Measurements from ENCODE around the gene OPRM1. TPM values are rescaled to one million over a fixed set of nuclear protein-coding genes. Genes with fewer than 3 reads are reported as not detected.

OPRM1 gene
- total RNA-seq, 1 donor from 2014 or later: not detected

DNA sequence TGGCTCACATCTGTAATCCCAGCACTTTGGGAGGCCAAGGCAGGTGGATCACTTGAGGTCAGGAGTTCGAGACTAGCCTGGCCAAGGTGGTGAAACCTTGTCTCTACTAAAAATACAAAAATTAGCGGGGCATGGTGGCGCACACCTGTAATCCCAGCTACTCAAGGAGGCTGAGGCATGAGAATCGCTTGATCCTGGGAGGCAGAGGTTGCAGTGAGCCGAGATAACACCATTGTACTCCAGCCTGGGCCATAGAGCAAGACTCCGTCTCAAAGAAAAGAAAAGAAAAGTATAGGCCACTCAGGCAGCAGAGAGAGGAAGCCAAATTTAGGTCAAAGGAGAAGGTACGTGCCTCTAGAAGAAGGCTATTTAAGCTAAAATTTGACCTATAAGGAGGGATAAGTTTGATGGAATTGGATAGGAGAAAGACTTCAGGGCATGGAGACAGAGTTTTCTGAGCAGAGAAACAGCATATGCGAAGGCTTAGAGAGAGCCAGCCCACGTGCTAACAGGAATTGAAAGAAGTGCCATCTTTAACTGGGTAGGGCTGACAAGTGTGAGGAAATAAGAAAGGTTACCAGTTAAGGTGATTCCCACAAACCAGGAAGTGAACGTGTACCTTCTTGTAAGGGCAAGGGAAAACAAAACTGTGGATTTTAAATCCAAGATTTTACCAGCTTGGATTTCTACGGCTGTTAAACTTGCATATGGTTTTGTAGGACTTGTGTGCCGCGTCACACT, 203.7 kb downstream of the OPRM1 start:
- peak; percentile 68 for ATAC-seq

- ATAC-seq: peak; percentile 81
These were observed 205.0 kb downstream of the OPRM1 start for GRCh38 chr6:154243793-154244750.

DNA sequence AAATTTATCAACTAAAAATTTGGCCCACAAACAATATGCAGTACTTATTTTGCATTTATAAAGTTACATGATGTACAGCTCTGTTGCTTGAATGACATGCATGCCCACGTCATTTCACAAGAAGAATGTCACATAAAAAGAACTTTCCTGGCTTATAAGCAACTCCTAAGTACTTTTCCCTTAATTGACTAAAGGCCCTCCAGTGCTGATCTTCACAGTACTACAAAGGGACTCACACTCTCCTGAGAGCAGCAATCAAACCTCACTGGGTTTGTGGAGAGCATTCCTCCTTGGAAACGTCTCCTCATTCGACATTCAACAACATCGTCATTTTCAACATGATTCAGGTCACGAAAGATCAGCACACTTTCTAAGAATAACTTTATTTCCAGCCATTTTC, 206.5 kb downstream of the OPRM1 start:
- no peak for ATAC-seq

DNA sequence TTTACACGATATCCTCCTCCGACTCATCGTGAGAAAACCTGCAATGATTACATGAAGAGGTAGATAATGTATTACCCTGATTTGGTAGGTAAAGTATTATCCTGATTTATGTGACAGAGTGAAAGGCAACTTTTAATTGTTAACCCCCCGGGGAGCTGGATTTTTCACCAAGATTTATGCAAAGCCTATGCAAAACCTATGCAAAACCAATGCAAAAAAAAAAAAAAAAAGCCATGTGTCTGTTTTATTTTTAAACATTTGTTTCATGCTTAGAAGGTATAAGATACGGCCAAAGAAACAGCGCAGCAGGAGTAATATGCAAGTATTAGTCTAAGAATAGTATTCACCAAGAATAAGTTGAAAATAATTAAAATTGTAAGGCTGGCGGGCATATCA, 207.7 kb downstream of the OPRM1 start:
- ATAC-seq: no peak

DNA sequence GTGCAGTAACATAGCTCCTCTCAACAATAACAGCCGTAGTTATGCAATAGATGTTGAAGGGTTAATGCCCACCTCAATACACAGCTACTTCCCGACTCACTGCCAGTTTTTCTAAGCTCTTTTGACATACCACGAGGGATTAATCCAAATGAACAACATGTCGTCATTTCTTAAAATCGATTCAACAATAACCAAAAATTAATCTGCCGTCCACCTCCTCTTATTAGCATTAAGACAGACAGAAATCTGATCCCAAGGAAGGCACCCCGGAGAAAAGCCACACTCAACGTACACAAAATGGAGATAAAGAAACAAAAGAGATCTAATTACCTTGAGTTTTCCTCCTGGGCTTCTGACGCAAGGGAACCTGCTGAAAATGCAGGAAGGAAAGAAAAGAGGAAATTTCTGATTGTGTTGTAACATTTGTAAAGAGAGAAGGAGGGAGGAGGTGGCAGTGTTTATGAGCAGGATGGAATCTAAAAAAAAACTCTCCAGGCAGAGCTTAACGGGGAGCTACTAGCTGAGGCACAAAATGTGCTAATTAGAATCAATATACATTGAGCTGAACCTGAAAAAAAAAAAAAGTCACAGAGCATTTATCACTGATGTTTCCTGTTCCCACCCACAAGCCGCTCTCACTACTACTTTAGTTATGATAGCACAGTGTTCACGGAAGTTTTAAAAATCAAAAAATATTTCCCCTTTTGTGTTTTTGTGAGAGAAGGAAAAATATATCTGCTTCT, 208.2 kb downstream of the OPRM1 start:
- ATAC-seq: no peak

DNA sequence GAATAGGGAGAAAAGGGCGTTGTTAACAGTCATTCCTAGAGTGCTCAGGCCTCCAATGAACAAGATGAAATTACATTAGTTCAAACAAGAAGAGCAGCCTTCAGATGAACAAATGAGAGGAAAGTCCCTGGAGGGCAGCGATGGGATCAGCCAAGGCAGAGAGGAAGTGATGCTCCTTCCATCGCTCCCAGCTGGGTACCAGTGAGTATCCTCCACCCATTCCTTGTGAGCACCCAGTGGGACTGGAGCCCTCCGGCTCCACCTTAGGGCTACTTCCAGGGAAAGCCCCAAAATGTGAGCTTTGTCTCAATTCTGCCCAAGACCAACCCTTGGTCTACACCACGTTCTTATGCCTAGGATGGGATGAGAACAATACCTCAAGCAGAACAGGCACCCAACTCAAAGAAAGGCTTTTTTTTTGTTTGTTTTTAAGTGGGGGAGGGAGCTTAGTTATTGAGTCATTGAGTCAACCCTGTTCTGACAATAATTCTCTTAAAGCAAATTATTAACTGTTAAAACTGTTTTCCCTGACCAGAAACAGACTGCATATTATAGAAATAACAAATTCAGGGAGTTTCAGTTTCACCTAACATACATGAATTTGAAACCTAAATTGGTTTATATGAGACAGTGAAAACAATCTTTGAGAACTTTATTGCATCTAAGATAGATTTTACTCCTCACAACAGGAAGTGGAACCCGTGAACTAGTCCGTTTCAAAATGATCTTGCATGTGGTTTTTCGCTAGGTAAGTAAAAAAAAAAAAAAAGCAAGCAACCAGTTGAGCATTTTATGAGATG, 210.7 kb downstream of the OPRM1 start:
- ATAC-seq: no peak

DNA sequence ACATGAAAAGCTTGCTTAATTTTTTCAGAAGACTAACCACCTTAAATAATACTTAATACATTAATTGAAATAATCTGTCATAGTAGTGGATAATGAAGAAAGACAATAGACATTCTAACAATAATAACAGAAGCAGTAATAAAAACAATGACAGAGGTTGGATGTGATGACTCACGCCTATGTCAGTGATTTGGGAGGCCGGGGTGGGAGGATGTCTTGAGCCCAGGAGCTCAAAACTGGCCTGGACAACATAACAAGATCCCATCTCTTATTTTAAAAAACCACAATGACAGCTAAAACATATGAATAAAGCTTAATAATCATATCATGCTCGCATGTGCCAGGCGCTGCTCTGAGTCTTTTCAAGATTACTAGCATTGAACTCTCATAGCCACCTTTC, 212.1 kb downstream of the OPRM1 start:
- no peak for ATAC-seq

DNA sequence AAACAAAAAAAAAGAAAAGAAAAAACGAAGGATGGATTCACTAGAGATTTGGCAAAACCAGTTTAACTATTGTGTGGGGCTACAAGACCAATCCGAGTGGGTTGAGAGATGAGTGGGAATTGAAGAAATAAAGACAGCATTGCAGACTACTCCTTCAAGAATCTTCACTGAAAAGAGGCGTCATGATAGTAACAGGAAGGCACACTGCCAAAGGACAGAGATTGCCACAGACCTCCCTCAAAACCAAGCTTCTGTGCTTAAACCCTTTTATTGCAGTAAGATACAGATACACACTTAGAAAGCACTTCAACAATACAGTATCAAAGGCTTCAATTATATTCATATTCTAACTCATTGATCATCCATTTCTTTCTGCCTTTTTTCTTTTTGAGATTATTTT, 213.6 kb downstream of the OPRM1 start:
- ATAC-seq: no peak

- ATAC-seq: peak; percentile 37
These were observed 218.0 kb downstream of the OPRM1 start for GRCh38 chr6:154257067-154257466.

DNA sequence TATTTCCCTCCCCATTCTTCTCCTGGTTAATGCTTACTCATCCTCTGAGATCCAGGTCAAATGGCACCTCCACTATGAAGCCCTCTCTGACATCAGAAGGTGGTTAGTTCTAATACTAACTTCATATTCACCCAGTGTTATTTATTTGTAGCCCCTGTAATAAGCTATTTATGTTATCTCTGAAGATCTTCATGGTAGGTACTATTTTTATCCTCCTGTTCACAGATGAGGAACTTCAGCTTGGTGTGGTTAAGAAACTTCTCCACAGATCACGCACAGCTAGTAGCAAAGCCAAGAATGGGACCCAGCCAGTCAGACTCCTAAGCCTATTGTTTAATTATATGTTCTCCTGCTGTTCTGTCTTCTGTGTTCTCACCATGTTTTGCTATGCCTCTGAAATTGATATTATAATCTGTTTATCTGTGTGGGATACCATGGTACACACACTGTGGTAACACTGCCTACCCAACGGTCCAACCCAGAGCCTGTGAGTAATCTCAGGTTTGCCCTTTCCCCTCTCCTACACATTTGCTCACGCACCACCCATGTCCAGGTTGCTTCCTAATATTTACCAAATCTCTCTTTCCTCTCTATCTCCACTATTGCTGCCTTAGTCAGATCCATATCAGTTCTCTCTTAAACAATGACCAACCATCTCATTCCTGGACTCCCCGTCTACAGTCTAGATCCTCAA, 219.2 kb downstream of the OPRM1 start:
- ATAC-seq: no peak

DNA sequence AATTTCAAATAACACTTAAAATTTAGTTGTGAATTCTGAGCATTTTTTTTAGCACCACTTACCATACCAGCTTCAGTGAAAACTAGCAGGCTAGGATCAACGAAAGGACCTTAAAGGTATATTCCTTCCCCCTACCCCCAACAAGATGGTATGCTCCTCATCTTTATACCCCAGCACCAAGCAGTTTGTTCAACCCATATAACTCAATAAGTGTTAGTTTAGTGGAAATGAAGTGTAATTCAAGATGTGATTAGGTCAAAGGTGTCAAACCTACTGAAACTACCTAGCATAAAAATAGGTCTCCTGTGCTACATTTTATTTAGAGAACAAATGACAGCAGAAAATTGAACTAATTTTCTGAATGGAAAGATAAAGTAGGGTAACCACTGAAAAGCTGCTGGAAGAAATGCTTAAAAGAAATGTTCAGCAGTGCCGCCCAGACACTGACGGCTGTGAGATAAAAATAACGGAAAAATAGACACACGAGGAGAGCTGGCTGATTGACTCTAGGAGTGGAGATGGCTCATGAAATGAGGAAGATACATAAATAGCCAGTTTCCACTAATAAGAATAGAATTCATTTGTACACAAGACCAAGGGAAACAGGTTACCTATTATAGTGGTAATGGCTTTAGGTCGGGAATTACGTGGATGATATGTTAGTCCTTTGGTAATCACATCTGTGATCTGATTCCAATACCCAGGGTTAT, 222.8 kb downstream of the OPRM1 start:
- no peak for ATAC-seq

DNA sequence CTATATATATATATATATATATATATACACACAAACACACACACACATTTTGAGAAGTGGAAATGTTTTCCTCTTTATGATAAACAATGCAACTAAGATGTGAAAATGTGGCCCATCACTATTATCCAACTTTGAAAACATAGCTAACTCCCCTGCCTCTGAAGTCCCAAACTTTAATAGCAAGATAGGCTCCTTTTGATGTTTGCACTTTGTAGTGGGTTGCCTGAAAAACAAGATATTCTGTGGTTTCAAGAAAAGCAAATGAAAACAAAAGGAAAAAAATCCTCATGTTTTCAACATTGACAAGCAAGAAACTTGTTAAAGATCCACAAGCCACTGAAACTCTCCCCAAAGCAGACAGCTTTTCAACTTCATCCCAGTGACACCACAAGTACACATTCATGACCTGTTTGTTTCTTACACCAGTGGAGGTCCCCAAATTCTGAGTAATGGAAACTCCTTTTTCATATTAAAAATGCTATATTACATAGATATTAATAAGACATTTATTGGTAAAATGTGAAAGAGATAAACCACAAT, 227.6 kb downstream of the OPRM1 start:
- no peak for ATAC-seq

DNA sequence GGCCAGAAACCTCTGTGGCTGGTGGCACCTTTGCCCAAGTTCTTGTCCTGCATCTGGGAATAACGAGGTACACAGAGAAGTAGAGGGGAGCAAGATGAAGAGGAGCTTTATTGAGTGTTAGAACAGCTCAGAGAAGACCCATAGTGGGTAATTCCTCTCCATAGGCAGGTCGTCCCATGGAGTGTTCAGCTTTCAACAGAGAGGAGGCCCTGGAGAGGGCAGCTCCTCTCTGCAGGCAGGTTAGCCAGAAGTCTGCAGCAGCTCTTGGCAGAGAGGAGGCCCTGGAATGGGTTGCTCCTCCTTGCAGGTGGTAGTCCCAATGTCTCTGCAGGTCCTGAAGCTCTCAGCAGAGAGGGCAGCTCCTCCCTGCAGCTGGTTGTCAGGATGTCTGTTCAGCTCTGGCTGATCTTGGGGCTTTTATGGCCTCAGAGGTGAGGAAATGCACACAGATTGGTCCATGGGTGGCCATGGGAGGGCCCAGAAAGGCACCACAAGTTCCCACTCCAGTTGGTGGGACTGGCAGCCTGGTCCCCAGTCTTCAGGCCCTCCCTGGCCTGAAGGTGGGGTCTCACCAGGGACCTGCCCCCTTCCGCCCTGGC, 228.6 kb downstream of the OPRM1 start:
- ATAC-seq: no peak

- no peak for ATAC-seq
These were observed 229.4 kb downstream of the OPRM1 start for GRCh38 chr6:154268486-154268885.

DNA sequence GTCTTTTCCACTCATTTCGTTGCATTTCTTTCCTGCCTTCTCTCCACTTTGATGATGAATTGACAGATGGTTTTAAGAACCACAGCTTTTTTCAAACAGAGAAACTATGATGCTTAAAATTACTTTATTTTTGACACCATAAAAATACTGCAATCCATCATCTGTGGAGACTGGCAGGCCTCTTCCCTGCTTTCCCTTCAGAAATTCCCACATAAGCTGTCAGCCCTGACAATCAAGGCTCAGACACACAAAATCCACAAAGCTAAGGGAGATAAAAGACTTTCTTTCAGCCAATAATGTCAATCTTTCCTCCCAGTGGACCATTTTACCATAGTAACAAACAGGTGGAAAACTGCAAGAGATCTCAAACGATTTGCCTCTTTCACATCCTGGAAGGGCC, 235.1 kb downstream of the OPRM1 start:
- ATAC-seq: no peak

DNA sequence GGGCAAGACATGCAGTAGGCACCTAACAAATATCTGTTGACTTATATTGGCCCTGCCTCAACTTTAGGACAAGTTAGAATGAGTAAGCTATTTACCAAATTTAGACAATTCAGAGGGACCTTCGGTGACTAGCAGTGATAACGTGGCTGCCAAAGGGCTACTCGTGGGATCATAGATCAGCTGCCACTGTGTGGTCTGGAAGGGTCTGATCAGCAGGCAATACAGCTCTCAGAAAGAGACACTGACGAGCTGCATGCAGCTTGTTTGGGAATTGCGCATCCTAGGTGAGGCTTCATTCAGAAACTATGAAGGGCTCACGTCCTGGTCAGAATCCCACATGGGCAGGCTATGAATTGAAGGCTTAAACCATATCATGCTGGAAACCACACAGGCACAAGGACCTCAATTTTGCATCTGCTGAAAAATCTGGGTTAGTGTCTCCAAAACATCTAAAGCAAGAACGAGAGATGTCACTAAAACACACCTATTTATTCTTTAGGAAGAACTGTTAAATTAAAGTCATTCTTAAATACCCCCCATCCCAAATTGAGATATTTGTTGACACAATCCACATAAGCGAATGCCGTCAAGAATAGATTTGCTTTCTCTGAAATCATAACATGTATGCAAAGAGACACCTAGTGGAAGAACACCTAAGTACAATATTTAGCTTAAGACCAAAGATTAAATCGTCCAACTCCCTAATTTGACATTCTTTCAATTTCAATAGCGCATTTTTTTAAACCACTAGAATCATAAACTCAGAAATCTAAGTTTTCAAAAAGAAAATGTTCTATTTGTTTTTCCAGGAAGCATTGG, 238.0 kb downstream of the OPRM1 start:
- no peak for ATAC-seq

GRCh38 chr6:154277629-154278017, 238.6 kb downstream of the OPRM1 start:
- no peak for ATAC-seq

- no peak for ATAC-seq
These were observed 241.5 kb downstream of the OPRM1 start for GRCh38 chr6:154280521-154280920.

DNA sequence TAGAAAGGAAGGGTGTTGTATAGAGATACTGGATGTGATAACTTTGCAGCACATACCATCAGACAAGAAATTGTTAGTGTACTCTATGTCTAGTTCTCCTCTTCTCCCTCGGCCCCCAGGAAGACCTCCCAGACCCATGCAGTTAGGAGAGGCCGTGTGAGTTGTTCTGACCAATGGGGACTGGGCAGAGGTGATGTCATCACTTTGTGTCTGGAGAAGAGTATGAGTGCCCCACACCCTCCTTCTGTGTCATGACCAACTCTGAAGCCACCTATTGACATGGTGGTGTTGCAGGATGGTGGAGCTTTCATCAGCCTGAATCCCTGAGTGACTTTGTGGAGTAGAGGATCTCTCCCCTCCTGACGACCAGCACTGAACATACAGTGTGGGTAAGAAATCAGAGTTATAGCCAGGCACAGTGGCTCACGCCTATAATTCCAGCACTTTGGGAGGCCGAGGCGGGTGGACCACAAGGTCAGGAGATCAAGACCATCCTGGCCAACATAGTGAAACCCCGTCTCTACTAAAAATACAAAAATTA, 245.3 kb downstream of the OPRM1 start:
- no peak for ATAC-seq

All from esophagus mucosa (tissue), 1 donor.